Upper lobe of left lung (tissue), 6 donors: ENCODE measurements around the gene LARGE1. TPM values are rescaled to one million over a fixed set of nuclear protein-coding genes. Genes with fewer than 3 reads are reported as not detected.

Experiments
- ATAC-seq, 2 donors: fragments of 200-7000 bp; cut with Tn5 transposase; one replicate each; pipeline ENCODE4 v1.9.1; 2022; ENCODE audit warnings: mild to moderate bottlenecking in 2 of 2, moderate library complexity in 2 of 2; ENCODE audit not compliant: low FRiP score in 2 of 2
- DNase-seq, 2 donors: peaks; one replicate each; pipeline ENCODE4 v3.0.0-alpha.2; 2019 to 2020
- H3K27ac ChIP-seq, 4 donors: fragments of 200-600 bp; sonication (generic); one replicate each; pipeline ENCODE4 v1.5.1; 2016 to 2019
- H3K27me3 ChIP-seq, 4 donors: fragments of 200-600 bp; sonication (generic); one replicate each; pipeline ENCODE4 v1.5.1; 2017 to 2019
- H3K36me3 ChIP-seq, 4 donors: fragments of 200-600 bp; sonication (generic); one replicate each; pipeline ENCODE4 v1.5.1; 2016 to 2019
- H3K4me1 ChIP-seq, 4 donors: fragments of 200-600 bp; sonication (generic); one replicate each; pipeline ENCODE4 v1.5.1; 2018 to 2019
- H3K4me3 ChIP-seq, 4 donors: fragments of 200-600 bp; sonication (generic); one replicate each; pipeline ENCODE4 v1.5.1; 2017 to 2019; ENCODE audit warnings: mild to moderate bottlenecking in 2 of 4, moderate library complexity in 1 of 4
- H3K9me3 ChIP-seq, 4 donors: fragments of 200-600 bp; sonication (generic); one replicate each; pipeline ENCODE4 v1.5.1; 2018 to 2019
- EP300 ChIP-seq, 4 donors: sonication (generic); formaldehyde crosslinking; IDR thresholded peaks; one replicate each; pipeline ENCODE4 v1.5.1; 2017; ENCODE audit warnings: antibody characterized with exemption in 4 of 4, control low read depth in 2 of 4
- POLR2A ChIP-seq, 4 donors: fragments of 450-650 bp; IDR thresholded peaks; one replicate each; pipeline ENCODE4 v1.5.1; 2016 to 2017; ENCODE audit warnings: antibody characterized with exemption in 4 of 4, mild to moderate bottlenecking in 2 of 4
- POLR2AphosphoS5 ChIP-seq, 2 donors: sonication (generic); formaldehyde crosslinking; IDR thresholded peaks; one replicate each; pipeline ENCODE4 v1.5.1; 2017; ENCODE audit warnings: antibody characterized with exemption in 2 of 2
- WGBS, 2 donors: methylation state at CpG; one replicate each; pipeline ENCODE4 v1.1.5; 2017 to 2018; 5-methylcytosine and 5-hydroxymethylcytosine counted together
- total RNA-seq, 6 donors: library from RNA; depleted of rRNA in 4 of 6; stranded (reverse); fragments of >200 nt in 4 of 6; gene quantifications; one replicate each; pipeline versions ENCODE4 v1.1.0 to v1.2.1, GENCODE V29; 2016 to 2021
- TF ChIP-seq, protein P1 (sequence below), 6 experiments: fragments of 450-650 bp in 4 of 6; fragments of 200-600 bp in 2 of 6; sonication (generic) in 2 of 6; IDR thresholded peaks; one replicate each; pipeline ENCODE4 v1.5.1; 2016 to 2019; ENCODE audit warnings: antibody characterized with exemption in 6 of 6
- donor health status: DM: no; HTN: no; CAD: no; lungs with moderate emphysema.
- donor health status: DM: no; HTN: yes; CAD: no; lungs with severe emphysema.

LARGE1 gene
- total RNA-seq, result 10 to 100 TPM; 14.0 to 56.6 (median 25.3) TPM

- peaks cover 0 to 6% (median 2%) of the 10 kb centered on the region in 4 donors for H3K27me3 ChIP-seq
- H3K27ac ChIP-seq, result peak within 1 kb of the TSS; percentile 47 to 81 (median 74)
- no peaks in the 10 kb centered on the region for H3K36me3 ChIP-seq
- TF ChIP-seq POLR2AphosphoS5 (IDR thresholded peaks at IDR 0.05), result no peak
- TF ChIP-seq, protein P1, sequence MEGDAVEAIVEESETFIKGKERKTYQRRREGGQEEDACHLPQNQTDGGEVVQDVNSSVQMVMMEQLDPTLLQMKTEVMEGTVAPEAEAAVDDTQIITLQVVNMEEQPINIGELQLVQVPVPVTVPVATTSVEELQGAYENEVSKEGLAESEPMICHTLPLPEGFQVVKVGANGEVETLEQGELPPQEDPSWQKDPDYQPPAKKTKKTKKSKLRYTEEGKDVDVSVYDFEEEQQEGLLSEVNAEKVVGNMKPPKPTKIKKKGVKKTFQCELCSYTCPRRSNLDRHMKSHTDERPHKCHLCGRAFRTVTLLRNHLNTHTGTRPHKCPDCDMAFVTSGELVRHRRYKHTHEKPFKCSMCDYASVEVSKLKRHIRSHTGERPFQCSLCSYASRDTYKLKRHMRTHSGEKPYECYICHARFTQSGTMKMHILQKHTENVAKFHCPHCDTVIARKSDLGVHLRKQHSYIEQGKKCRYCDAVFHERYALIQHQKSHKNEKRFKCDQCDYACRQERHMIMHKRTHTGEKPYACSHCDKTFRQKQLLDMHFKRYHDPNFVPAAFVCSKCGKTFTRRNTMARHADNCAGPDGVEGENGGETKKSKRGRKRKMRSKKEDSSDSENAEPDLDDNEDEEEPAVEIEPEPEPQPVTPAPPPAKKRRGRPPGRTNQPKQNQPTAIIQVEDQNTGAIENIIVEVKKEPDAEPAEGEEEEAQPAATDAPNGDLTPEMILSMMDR (IDR thresholded peaks at IDR 0.05), result no peak
- TF ChIP-seq POLR2A (IDR thresholded peaks at IDR 0.05), result no peak
- ATAC-seq, result peak; percentile 2 to 26
- H3K4me1 ChIP-seq, result peaks cover 12 to 46% (median 30%) of the 10 kb centered on the region in 4 donors
- WGBS, 2 donors, result 0% methylated on average over 1 of the region's 47 CpGs
- peak; percentile 25 to 90 for DNase-seq
- H3K9me3 ChIP-seq, result no peaks in the 10 kb centered on the region
- peak within 1 kb of the TSS; percentile 64 to 87 (median 79) for H3K4me3 ChIP-seq
Observed at GRCh38 chr22:33920197-33920540, at the start of gene LARGE1. LARGE1 (minus strand) TSS chr22:33920476.

DNA sequence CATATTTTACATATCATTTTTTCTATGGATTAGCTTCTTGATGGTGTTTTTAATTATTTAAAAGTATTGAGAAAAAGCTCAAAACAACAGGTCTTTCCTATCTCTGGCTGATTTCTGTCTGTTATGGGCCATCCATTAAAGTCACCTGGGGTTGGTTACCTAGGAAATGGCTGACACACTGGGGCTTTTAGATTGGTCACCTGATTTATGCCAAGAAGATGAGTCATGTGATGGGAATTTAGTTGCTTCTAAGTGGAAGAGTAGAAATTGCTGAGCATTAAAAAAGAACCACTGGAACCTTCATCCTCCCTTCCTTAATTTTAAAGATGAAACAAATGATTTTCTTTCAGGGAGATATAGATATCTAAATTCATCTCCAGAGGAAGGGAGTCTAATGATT is 48.8 kb upstream of the LARGE1 start:
- no peak overlapping the region for H3K27ac ChIP-seq
- TF ChIP-seq POLR2AphosphoS5 (IDR thresholded peaks at IDR 0.05), result no peak
- no peak for TF ChIP-seq EP300 (IDR thresholded peaks at IDR 0.05)
- TF ChIP-seq, protein P1 (IDR thresholded peaks at IDR 0.05), result no peak
- TF ChIP-seq POLR2A (IDR thresholded peaks at IDR 0.05), result no peak
- no peak for ATAC-seq
- H3K4me3 ChIP-seq, result no peak overlapping the region
- H3K4me1 ChIP-seq, result no peaks in the 10 kb centered on the region
- H3K27me3 ChIP-seq, result no peaks in the 10 kb centered on the region
- DNase-seq, result no peak
- no peaks in the 10 kb centered on the region for H3K36me3 ChIP-seq
- no peaks in the 10 kb centered on the region for H3K9me3 ChIP-seq

- no peak overlapping the region for H3K27ac ChIP-seq
- no peak for ATAC-seq
- no peaks in the 10 kb centered on the region for H3K27me3 ChIP-seq
- H3K9me3 ChIP-seq, result no peaks in the 10 kb centered on the region
- whole genome bisulfite sequencing, 2 donors, result 74 to 84% methylated on average over 1 of the region's 1 CpG
- no peaks in the 10 kb centered on the region for H3K4me1 ChIP-seq
- no peak for TF ChIP-seq POLR2A (IDR thresholded peaks at IDR 0.05)
- TF ChIP-seq EP300 (IDR thresholded peaks at IDR 0.05), result no peak
- no peak for TF ChIP-seq POLR2AphosphoS5 (IDR thresholded peaks at IDR 0.05)
- TF ChIP-seq, protein P1 (IDR thresholded peaks at IDR 0.05), result no peak
- H3K36me3 ChIP-seq, result no peaks in the 10 kb centered on the region
- DNase-seq, result no peak
- H3K4me3 ChIP-seq, result no peak overlapping the region
Observed at GRCh38 chr22:33964121-33964520, 43.8 kb upstream of the LARGE1 start.

DNA sequence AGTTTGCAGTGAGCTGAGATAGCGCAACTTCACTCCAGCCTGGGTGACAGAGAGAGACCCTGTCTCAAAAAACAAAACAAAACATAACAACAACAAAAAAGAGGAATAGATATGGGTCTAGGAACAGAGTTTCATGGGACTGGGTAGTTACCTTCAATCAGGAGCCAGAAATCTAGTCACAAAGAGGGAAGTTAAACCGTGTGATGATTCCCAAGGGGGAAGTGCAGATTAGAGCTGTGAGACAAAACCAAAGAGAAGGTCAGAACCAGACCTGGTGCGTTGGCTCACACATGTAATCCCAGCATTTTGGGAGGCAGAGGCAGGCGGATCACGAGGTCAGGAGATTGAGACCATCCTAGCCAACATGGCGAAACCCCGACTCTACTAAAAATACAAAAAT is 42.1 kb upstream of the LARGE1 start:
- H3K4me3 ChIP-seq, result no peak overlapping the region
- H3K27ac ChIP-seq, result no peak overlapping the region
- 86 to 91% methylated on average over 7 of the region's 7 CpGs for WGBS, 2 donors
- H3K27me3 ChIP-seq, result no peaks in the 10 kb centered on the region
- peaks cover 0 to 8% (median 1%) of the 10 kb centered on the region in 4 donors for H3K4me1 ChIP-seq
- ATAC-seq (no peak), DNase-seq (no peak)
- no peaks in the 10 kb centered on the region for H3K9me3 ChIP-seq
- no peaks in the 10 kb centered on the region for H3K36me3 ChIP-seq
- no peak for TF ChIP-seq POLR2AphosphoS5 (IDR thresholded peaks at IDR 0.05)
- TF ChIP-seq POLR2A (IDR thresholded peaks at IDR 0.05), result no peak
- TF ChIP-seq EP300 (IDR thresholded peaks at IDR 0.05), result no peak
- TF ChIP-seq, protein P1 (IDR thresholded peaks at IDR 0.05), result no peak

DNA sequence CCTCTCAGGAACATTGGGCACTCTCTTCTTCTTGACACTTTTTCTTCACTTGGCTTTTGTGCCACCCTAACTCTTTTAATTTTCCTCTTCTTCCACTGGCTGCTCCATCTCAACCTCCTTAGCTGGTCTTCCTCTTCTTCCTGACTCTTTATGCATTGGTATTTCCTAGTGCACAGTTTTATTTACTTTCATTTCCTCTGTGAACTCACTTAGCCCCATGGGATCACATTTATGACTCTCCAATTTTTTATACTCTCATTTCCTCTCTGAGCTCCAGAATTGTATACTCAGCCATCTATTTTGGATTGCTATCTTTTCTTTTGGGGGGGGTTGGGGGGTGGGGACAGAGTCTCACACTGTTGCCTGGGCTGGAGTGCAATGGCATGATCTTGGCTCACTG is 38.5 kb upstream of the LARGE1 start:
- DNase-seq (no peak), ATAC-seq (no peak)
- no peaks in the 10 kb centered on the region for H3K9me3 ChIP-seq
- H3K27me3 ChIP-seq, result no peaks in the 10 kb centered on the region
- H3K4me3 ChIP-seq, result no peak overlapping the region
- H3K27ac ChIP-seq, result no peak overlapping the region
- no peaks in the 10 kb centered on the region for H3K36me3 ChIP-seq
- peaks cover 0 to 8% (median 1%) of the 10 kb centered on the region in 4 donors for H3K4me1 ChIP-seq
- TF ChIP-seq, protein P1 (IDR thresholded peaks at IDR 0.05), result no peak
- TF ChIP-seq POLR2AphosphoS5 (IDR thresholded peaks at IDR 0.05) (no peak), EP300 (IDR thresholded peaks at IDR 0.05) (no peak), POLR2A (IDR thresholded peaks at IDR 0.05) (no peak)
